ENCODE measurements around the gene RUBCN. TPM values are rescaled to one million over a fixed set of nuclear protein-coding genes. Genes with fewer than 3 reads are reported as not detected.
"Not testable (repeated sequence)": the region's sequence is repeated elsewhere in the genome, so short reads cannot be mapped to it uniquely, and the experiment has no call there.

Gene RUBCN
- total and polyA plus RNA-seq, 10 of the 15 experiments (the other 5 are each of a cell fraction or from before 2014, with no cell fraction given), result 15.5 to 79.9 (median 40.4) TPM

GRCh38 chr3:197667968-197668367 lies 68.7 kb downstream of the RUBCN start (continued):
- TF ChIP-seq EGR1 (IDR thresholded peaks at IDR 0.05; ENCODE audit: borderline replicate concordance in 1 of 2, low read depth in 2 of 2, low read length in 2 of 2), result no peak
- TF ChIP-seq NKRF (conservative IDR thresholded peaks at IDR 0.05), result no peak
- TF ChIP-seq SUZ12 (IDR thresholded peaks at IDR 0.05; ENCODE audit: unreplicated experiment), result no peak
- no peak for TF ChIP-seq STAT3 (IDR thresholded peaks at IDR 0.05; ENCODE audit: low read depth, low read length)

GRCh38 chr3:197667293-197667692 lies 69.4 kb downstream of the RUBCN start:
- BruUV-seq (replicated peaks); H3K36me3 ChIP-seq (ENCODE audit: control insufficient read depth in 2 of 2, insufficient read depth in 2 of 2, low read length in 1 of 2); H4K20me1 ChIP-seq (ENCODE audit: control insufficient read depth, insufficient read depth); ATAC-seq; H3K79me2 ChIP-seq (ENCODE audit: control insufficient read depth, insufficient read depth, low read length); H3K4me3 ChIP-seq; RAD21 ChIA-PET (ENCODE audit: unreplicated experiment); POLR2A ChIA-PET; FAIRE-seq; H3K9ac ChIP-seq (ENCODE audit: control insufficient read depth, insufficient read depth, low read length); in situ Hi-C loops (cut with MboI); H3K9me3 ChIP-seq (replicated peaks; ENCODE audit: control insufficient read depth, insufficient read depth, low read length); DNase-seq (ENCODE audit: low read depth, low spot score); SMC1A ChIA-PET (ENCODE audit: uncharacterized antibody, unreplicated experiment); H3K4me1 ChIP-seq (ENCODE audit: control insufficient read depth, insufficient read depth, low read length); H2AFZ ChIP-seq (ENCODE audit: control insufficient read depth, low read depth, low read length); H3K27me3 ChIP-seq (replicated peaks in 1 of 2; ENCODE audit: control insufficient read depth in 2 of 2, insufficient read depth in 2 of 2, low read length in 1 of 2); H3K27ac ChIP-seq (ENCODE audit: control insufficient read depth, insufficient read depth); H3K4me2 ChIP-seq (ENCODE audit: control insufficient read depth, insufficient read depth): not testable (repeated sequence)
- intact Hi-C loops (cut with micrococcal nuclease; ENCODE audit: unreplicated experiment), result loop anchor here (5.0 kb wide), 1 partner anchor 70 kb away; no protein-coding TSS in a partner anchor
- CTCF ChIA-PET, result interaction anchor here (0.6 to 5.0 kb wide), 2 partner anchors 69 to 184 kb away, joined by 4 to 26 read pairs; no protein-coding TSS in a partner anchor
- 91% methylated on average over 1 of the region's 3 CpGs for WGBS (ENCODE audit: insufficient coverage, insufficient replicate concordance, low lambda C conversion rate, missing lambda C conversion rate)

- H3K79me2 ChIP-seq (ENCODE audit: control insufficient read depth, insufficient read depth, low read length); H3K9me3 ChIP-seq (replicated peaks; ENCODE audit: control insufficient read depth, insufficient read depth, low read length); H3K4me1 ChIP-seq (ENCODE audit: control insufficient read depth, insufficient read depth, low read length); H3K36me3 ChIP-seq (ENCODE audit: control insufficient read depth in 2 of 2, insufficient read depth in 2 of 2, low read length in 1 of 2); RAD21 ChIA-PET (ENCODE audit: unreplicated experiment); DNase-seq (ENCODE audit: low read depth, low spot score); H3K9ac ChIP-seq (ENCODE audit: control insufficient read depth, insufficient read depth, low read length); H4K20me1 ChIP-seq (ENCODE audit: control insufficient read depth, insufficient read depth); H2AFZ ChIP-seq (ENCODE audit: control insufficient read depth, low read depth, low read length); BruUV-seq (replicated peaks); POLR2A ChIA-PET; CTCF ChIA-PET; SMC1A ChIA-PET (ENCODE audit: uncharacterized antibody, unreplicated experiment); H3K27ac ChIP-seq (ENCODE audit: control insufficient read depth, insufficient read depth); in situ Hi-C loops (cut with MboI); H3K27me3 ChIP-seq (replicated peaks in 1 of 2; ENCODE audit: control insufficient read depth in 2 of 2, insufficient read depth in 2 of 2, low read length in 1 of 2); ATAC-seq; FAIRE-seq; H3K4me2 ChIP-seq (ENCODE audit: control insufficient read depth, insufficient read depth); H3K4me3 ChIP-seq: not testable (repeated sequence)
- intact Hi-C loops (cut with micrococcal nuclease; ENCODE audit: unreplicated experiment), result loop anchor here (5.0 kb wide), 1 partner anchor 69 kb away; no protein-coding TSS in a partner anchor
- 54% methylated on average over 13 of the region's 26 CpGs for WGBS (ENCODE audit: insufficient coverage, insufficient replicate concordance, low lambda C conversion rate, missing lambda C conversion rate)
Measured at GRCh38 chr3:197666221-197666842, 70.4 kb downstream of the RUBCN start.

- H3K4me1 ChIP-seq (ENCODE audit: control insufficient read depth, insufficient read depth, low read length); DNase-seq (ENCODE audit: low read depth, low spot score); H4K20me1 ChIP-seq (ENCODE audit: control insufficient read depth, insufficient read depth); H2AFZ ChIP-seq (ENCODE audit: control insufficient read depth, low read depth, low read length); POLR2A ChIA-PET; H3K27ac ChIP-seq (ENCODE audit: control insufficient read depth, insufficient read depth); H3K4me2 ChIP-seq (ENCODE audit: control insufficient read depth, insufficient read depth); CTCF ChIA-PET; RAD21 ChIA-PET (ENCODE audit: unreplicated experiment); H3K9me3 ChIP-seq (replicated peaks; ENCODE audit: control insufficient read depth, insufficient read depth, low read length); H3K79me2 ChIP-seq (ENCODE audit: control insufficient read depth, insufficient read depth, low read length); in situ Hi-C loops (cut with MboI); BruUV-seq (replicated peaks); H3K36me3 ChIP-seq (ENCODE audit: control insufficient read depth in 2 of 2, insufficient read depth in 2 of 2, low read length in 1 of 2); H3K4me3 ChIP-seq; H3K9ac ChIP-seq (ENCODE audit: control insufficient read depth, insufficient read depth, low read length); FAIRE-seq; H3K27me3 ChIP-seq (replicated peaks in 1 of 2; ENCODE audit: control insufficient read depth in 2 of 2, insufficient read depth in 2 of 2, low read length in 1 of 2); SMC1A ChIA-PET (ENCODE audit: uncharacterized antibody, unreplicated experiment): not testable (repeated sequence)
- ATAC-seq, result peak; percentile 13
- intact Hi-C loops (cut with micrococcal nuclease; ENCODE audit: unreplicated experiment), result loop anchor here (5.0 kb wide), 1 partner anchor 68 kb away; no protein-coding TSS in a partner anchor
- WGBS (ENCODE audit: insufficient coverage, insufficient replicate concordance, low lambda C conversion rate, missing lambda C conversion rate), result no CpG with 5 or more reads among the region's 15 CpGs
Measured at GRCh38 chr3:197665549-197665948, 71.2 kb downstream of the RUBCN start.

All from GM12878 (cell line).